Loucy (cell line): Measurements from ENCODE around the gene HOGA1.

Experiments used
- CTCF ChIP-seq: fragments of 200-600 bp; sonication (generic); conservative IDR thresholded peaks from 2 replicates; pipeline ENCODE4 v1.5.1; 2014; ENCODE audit warnings: mild to moderate bottlenecking, antibody characterized with exemption, low read length
- EZH2phosphoT487 ChIP-seq: fragments of 200-600 bp; IDR thresholded peaks from 2 replicates; pipeline ENCODE4 v1.6.1; 2018; ENCODE audit warnings: antibody characterized with exemption, mild to moderate bottlenecking, moderate library complexity, borderline replicate concordance

GRCh38 chr10:97546456-97547270, 37.5 kb upstream of the HOGA1 start:
- TF ChIP-seq CTCF (no peak), EZH2phosphoT487 (no peak)
